ENCODE measurements around the gene DNAJB4. TPM values are rescaled to one million over a fixed set of nuclear protein-coding genes. Genes with fewer than 3 reads are reported as not detected.
"Not testable (repeated sequence)": the region's sequence is repeated elsewhere in the genome, so short reads cannot be mapped to it uniquely, and the experiment has no call there.

The DNAJB4 gene
- total RNA-seq, 1 donor from 2014 or later = 99.4 TPM

DNA sequence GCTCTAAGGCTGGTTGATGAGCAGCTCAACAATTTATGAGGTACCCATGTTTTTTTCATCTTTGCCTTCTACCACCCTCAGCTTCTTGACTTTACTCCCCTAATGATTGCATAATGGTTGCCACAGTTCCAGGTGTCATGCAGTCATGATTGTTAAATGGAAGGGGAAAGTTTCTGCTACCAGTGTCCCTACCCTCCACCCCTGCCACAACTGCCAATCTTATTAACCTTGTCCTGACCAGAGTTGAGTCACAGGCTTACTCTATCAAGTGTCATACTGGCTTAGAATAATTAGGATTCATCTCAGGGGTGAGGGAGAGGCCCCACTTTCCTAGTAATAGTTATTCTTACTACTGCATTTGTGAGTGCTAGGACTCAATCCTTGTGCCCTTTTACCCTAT is 17.9 kb upstream of the DNAJB4 start:
- intact Hi-C loops (cut with micrococcal nuclease) = no loop called here
- no peak for DNase-seq
- no peak for ATAC-seq

DNA sequence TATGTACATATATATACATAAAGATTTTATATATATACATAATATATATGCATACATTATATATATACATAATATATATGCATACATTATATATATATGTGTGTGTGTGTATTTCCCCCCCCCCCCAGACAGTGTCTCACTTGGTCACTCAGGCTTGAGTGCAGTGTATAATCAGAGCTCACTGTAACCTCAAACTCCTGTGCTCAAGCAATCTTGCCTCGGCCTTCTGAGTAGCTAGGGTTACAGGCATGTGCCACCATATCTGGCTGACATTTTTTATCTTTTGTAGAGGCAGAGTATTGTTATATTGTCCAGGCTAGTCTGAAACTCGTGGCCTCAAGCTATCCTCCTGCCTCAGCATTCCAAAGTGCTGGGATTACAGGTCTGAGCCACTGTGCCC is 16.8 kb upstream of the DNAJB4 start:
- intact Hi-C loops (cut with micrococcal nuclease) = no loop called here
- ATAC-seq = peak; percentile 33

DNA sequence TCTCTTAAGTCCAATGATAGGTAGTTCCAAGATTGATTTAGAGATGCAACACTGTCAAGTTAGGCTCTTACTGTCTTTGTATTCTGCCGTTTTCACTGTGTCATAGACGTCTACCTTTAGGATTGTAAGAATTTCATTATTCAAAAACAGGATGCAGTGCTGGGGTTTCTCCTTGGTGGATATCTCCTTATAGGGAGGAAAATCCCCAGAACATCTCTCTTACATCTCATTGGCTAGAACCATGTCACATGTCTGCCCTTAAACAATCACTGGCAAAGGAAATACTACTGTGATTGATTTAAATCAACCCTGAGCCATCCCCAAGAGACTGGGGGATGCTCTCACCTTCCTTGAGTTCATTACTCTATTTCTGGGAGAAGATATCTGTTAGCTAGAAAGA is 15.0 kb upstream of the DNAJB4 start:
- intact Hi-C loops (cut with micrococcal nuclease) = no loop called here
- ATAC-seq (no peak), DNase-seq (no peak)

More for the DNA sequence above, 16.8 kb upstream of the DNAJB4 start:
- no peak for DNase-seq

DNA sequence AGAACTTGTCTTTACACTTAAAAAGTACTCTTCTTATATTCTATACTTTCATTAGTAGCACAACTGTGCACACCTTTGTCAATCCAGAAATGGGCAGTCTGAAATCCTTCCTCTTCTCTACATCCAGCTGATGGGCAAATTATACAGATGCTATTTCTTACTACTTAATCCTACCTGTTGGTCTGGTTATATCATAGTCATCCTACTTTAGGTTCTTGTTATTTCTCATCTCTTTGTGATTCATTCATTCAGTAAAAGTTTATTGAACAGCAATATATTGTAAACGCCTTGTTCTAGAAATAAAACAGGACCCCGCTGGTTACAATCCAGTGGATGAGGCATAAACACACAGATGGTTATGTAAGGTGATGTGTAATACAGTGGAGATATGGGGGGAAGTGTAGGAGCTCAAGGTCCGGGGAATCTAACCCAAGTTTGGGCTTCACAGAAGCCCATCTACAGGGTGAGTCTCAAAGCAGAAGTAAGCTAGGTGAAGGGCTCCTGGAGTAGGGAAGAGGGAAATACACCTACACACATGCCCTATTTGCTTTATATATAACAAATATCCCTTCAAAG is 14.0 kb upstream of the DNAJB4 start:
- intact Hi-C loops (cut with micrococcal nuclease) = no loop called here
- no peak for ATAC-seq

DNA sequence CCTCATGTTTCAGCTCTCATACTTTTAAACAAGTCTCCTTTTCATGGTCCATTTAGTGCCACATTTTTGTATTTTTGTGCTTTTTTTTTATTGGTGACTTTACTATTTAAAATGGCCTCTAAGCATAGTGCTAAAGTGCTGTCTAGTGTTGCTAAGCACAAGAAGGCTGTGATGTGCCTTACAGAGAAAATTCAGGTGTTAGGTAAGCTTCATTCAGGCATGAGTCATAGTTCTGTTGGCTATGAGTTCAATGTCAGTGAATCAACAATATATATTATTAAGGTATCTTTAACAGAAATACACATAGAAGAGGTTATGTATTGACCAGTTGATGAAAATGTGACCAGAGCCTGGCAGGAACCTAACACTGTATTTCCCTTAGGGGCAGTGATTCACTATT is 13.1 kb upstream of the DNAJB4 start:
- intact Hi-C loops (cut with micrococcal nuclease) = no loop called here
- DNase-seq = no peak
- no peak for ATAC-seq

More for the DNA sequence above, 14.0 kb upstream of the DNAJB4 start:
- DNase-seq = no peak

DNA sequence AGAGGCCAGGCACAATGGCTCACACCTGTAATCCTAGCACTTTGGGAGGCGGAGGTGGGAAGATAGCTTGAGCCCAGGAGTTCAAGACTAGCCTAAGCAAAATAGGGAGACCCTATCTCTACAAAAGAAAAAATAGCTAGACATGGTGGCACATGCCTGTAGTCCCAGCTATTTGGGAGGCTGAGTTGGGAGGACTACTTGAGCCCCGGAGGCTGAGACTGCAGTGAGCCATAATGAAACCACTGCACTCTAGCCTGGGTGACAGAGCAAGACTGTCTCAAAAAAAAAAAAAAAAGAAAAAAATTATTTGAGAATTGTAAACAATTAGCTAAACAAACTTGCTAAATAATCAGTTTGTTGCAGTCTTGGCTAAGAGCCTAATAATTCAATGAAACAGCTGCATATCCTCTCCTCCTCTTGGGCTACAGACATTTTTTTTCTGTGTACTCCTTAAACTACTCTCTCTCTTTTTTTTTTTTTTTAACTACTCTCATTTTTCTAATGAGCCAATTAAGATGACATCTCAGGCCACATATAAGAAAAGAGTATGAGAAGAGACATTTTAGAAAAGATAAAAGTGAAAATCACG is 10.5 kb upstream of the DNAJB4 start:
- no peak for ATAC-seq
- intact Hi-C loops (cut with micrococcal nuclease) = no loop called here
- DNase-seq = no peak

DNA sequence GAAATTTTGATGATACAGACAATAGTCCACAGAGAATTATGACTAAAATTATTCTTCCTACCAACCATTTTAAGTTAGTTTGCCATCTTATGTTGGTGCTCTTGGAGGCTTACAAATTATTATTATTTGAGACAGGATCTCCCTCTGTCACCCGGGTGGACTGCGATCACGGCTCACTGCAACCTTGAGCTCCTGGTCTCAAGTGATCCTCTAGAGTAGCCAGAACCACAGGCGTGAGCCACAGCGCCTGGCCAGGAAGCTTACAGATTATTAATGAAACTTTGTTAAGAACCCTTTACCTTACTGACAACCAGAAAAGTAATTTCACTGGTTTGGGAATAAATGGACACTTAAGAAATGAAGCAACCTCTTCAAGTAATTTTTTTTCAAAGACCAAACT is 8.0 kb upstream of the DNAJB4 start:
- ATAC-seq (no peak), DNase-seq (no peak)
- intact Hi-C loops (cut with micrococcal nuclease) = no loop called here

DNA sequence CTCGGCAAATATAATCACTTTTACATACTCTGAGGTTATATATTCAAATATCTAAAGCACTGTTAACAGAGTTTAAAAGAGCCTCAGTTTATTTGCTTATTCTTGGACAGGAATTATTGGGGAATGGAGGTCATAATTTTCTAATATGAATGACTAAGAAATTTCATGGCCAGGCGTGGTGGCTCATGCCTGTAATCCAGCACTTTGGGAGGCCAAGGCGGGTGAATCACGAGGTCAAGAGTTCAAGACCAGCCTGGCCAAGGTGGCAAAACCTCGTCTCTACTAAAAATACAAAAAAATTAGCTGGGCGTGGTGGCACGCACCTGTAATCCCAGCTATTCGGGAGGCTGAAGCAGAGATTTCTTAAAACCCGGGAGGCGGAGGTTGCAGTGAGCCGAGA is 4.2 kb upstream of the DNAJB4 start:
- intact Hi-C loops (cut with micrococcal nuclease); ATAC-seq; DNase-seq: not testable (repeated sequence)

DNA sequence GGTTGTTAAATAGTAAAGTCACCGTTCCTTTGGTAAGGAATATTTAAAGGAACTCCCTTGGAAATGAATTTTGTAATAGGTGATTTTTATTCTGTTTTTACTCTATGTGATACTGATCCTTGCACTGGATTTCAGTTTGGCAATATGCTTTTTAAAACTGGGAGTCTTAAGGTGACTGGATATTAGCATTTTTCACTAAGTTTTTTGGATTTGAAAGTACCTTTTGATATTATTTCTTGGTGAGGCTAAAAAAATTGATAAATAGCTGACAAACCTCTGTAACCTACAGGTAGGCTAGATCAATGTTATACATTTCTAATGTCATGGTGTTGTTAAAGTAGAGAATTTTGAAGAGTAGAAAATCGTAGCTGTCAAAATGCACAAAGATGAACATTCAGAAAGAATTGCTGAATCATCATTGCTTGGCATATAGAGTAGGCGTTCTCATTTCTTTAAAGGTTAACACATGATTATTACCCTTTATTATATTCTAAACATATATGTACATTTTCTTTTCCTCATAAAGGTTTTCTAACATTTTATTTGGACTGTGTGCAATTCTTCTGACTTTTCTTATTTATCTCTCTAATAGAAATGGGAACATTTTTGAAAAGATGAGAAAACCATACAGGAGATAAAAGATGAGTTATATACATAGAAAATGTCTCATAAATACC is 1.5 kb upstream of the DNAJB4 start:
- ATAC-seq = no peak
- intact Hi-C loops (cut with micrococcal nuclease) = no loop called here

DNA sequence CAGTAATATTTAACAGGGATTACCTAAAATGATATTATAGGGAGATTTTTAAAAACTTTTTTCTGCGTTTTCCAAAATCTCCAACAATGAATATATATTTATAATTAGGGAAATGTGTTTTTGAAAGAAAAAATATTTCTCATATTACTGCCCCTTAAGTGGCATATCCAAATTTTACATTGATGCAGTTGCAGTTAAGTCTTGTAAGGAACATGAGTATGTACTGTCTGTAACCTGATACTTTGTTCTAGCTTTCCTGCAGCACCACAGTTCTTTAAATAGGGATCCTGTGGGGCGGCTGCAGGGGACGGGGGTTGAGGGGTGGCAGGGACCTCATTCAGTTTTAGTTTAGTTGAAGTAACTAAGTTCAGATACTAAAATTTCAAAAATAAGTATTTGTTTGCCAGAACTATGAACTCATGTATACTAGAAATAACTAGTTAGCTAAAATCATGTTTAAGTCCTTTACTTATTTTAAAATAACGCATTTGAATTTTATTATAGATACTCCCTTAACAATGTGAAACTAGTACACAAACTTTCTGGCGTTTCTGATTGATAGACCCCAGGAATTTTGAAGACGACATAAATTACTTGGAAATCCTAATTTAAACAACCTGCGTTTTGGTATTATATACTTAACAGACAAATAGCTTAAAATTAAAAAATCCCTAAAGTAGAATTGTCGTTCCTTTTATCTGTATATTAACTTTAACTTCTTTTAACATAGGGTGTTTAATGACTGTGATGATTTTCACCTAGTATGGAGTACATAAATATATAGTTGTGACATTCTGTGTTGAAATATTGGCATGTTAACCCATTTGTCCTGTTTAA is 639 bp upstream of the DNAJB4 start:
- intact Hi-C loops (cut with micrococcal nuclease) = no loop called here
- ATAC-seq (peak; percentile 85), DNase-seq (peak; percentile 55)

More for the DNA sequence above, 1.5 kb upstream of the DNAJB4 start:
- no peak for DNase-seq

DNA sequence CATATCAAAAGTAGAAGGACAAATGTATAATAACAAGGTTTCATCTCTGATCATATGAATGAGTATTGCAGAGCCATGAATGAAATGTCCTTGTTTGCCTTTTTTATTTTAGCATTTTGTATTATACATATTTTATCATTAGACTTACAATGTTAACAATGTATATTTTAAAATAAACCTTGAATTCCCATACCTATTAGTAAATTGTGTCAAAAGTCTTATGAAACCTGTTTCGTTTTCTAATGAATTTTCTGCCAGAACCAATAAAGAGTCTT is 646 bp downstream of the DNAJB4 start:
- intact Hi-C loops (cut with micrococcal nuclease) = no loop called here
- ATAC-seq (no peak), DNase-seq (no peak)

DNA sequence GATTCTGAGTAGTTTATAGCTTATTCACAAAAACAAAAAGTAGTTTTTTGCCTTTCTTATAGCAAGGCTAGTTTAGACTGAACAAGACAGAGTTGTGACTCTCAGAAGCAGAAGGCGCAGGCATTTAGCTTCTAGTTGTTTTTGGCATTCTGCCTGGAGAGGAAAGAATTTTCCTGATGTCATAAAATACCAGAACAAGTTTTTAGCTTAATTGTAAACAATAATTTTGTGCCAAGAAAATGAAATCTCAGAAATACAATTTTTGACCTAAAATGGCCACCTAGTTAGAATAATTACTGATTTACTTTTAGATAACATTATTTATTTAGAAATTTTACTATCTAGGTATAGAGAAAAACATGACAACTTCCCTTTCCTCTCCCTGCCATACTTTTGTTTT is 1.0 kb downstream of the DNAJB4 start:
- DNase-seq (no peak), ATAC-seq (peak; percentile 57)
- intact Hi-C loops (cut with micrococcal nuclease) = no loop called here

DNA sequence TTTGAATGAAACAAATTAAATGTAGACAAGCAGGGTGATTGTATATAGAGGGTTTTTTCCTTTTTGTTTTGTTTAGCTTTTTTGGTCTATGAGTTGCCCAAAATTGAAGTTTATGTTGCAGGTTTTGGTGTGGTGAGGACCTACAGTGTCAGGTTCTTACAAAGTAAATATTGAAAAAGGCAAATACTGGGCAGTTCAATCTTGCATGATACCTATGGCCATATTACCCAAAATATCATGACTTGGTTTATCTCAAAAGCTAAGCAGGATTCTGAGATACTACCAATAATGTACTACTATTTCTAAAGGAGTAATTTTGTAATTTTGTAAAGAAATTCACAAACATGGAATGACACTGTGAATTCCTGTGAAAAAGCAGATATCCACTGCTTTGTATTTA is 1.8 kb downstream of the DNAJB4 start:
- DNase-seq (no peak), ATAC-seq (no peak)
- intact Hi-C loops (cut with micrococcal nuclease) = no loop called here

DNA sequence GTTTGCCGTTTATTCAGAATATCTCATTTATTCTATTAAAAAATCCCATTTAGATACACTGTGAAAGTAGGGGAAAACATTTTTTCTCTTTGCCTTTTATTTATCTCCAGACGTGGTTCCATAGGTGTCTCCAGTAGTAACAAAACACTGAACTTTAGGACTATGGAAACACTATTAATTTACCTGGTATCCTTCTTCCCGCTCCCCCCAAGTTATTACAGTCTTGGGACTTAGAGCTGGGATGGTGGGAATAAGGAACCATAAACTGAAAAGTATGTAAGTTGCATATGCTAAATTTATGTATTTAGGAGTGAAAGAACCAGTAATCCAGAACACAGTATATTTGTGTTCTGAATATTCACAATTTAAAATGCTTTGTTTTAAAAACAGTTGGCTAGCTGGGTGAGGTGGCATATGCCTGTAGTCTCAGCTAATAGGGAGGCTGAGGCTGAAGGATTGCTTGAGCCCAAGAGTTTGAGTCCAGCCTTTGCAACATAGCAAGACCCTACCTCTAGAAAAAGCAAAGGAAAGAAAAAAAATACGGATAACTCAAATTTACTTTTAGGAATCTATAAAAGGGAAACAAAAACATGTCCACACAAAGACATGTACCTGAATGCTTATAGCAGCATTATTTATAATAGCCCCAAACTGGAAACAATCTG is 3.1 kb downstream of the DNAJB4 start:
- no peak for DNase-seq
- ATAC-seq = no peak
- intact Hi-C loops (cut with micrococcal nuclease) = no loop called here

DNA sequence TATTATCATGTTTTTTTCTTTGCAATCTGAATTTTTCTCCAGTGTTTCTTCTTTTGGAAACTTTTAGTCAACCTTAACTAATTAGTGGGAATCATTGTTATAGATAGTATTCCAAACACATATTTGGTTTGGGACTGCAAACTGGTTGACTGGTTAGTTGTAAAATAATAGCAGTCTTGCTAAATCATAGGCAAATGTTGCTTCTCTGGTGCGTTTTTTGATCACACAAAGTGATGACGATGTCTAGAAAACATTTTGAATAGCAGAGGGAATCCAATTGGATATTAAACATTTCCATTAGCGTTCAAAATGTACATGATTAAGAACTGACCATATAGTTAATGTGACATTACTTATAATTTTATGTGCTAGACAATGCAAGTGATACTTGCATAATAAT is 4.5 kb downstream of the DNAJB4 start:
- no peak for ATAC-seq
- intact Hi-C loops (cut with micrococcal nuclease) = no loop called here
- DNase-seq = no peak

DNA sequence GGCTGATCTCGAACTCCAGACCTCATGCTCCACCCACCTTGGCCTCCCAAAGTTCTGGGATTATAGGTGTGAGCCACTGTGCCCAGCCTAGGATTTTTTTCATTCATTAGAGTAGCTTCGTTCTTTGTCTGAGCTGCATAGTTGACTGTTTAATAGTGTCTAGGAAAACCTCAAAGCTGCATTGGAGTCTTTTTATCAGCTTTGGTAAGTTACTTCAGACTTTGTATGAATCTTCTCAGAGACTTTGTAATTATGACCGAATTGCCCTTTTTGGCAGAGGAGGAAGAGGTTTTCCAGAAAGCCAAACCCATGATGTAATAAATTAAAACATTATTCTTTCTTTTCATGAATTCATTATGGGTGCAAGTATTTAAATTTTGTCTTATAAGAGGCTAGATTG is 5.1 kb downstream of the DNAJB4 start:
- no peak for ATAC-seq
- no peak for DNase-seq
- intact Hi-C loops (cut with micrococcal nuclease) = loop anchor here (5.0 kb wide), 1 partner anchor 33 kb away; the partner anchor contains the start of gene FUBP1

DNA sequence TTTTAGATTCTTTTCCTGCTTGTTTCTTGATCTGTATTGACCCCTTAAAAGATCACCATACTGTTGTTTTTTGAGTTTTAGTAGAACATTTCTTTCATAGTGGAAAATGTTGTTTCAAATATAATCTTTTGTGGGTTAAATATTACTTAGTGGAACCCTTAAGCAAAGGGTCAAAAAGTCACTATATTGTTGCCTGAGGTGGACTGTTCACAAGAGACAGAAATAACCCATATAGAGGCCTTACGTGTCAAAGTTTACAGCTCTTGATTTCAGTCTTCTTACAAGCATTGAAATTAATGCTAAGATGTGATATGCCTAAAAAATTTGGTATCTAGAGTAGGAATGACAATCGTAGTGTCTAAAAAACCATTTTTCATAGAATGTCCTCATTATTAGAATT is 6.3 kb downstream of the DNAJB4 start:
- intact Hi-C loops (cut with micrococcal nuclease) = loop anchor here (5.0 kb wide), 1 partner anchor 34 kb away; the partner anchor contains the start of gene FUBP1
- ATAC-seq (no peak), DNase-seq (no peak)

DNA sequence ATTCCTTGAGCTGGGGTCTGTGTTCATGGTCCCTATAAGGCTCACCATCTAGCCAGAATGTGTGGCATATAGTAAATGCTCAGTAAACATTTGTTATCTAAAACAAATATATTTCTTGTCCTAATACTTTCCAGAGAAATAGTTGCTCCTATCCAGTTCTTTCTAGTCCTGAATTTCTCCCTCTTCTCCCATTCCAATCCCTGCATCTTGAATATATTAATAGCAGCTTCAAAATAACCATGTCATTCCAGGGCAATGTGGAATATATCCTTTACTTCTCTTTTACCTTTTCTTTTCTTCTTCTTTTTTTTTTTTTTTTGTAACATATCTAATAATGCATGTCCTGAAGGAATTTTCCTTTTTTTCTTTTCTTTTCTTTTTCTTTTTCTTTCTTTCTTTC is 10.4 kb downstream of the DNAJB4 start:
- DNase-seq (no peak), ATAC-seq (peak; percentile 55)
- intact Hi-C loops (cut with micrococcal nuclease) = no loop called here

DNA sequence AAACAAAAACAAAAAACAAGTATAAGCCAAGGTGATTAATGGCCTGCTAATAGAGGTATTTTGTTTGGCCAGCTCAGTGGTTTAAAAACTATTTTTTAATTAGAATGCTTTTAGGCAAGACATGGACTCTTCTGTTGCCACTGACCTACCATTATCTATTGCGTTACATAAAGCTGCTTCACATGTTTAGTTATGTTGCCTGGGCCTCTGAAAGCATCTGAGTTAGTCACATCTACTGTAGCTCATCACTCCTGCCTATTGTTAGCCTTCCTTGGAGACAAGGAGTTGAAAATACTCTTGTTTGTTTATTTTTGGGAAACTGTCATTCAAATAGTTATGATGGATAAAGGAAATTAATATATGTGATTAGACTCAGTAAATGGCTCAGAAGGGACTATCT is 14.3 kb downstream of the DNAJB4 start:
- DNase-seq = no peak
- ATAC-seq = no peak
- intact Hi-C loops (cut with micrococcal nuclease) = no loop called here

DNA sequence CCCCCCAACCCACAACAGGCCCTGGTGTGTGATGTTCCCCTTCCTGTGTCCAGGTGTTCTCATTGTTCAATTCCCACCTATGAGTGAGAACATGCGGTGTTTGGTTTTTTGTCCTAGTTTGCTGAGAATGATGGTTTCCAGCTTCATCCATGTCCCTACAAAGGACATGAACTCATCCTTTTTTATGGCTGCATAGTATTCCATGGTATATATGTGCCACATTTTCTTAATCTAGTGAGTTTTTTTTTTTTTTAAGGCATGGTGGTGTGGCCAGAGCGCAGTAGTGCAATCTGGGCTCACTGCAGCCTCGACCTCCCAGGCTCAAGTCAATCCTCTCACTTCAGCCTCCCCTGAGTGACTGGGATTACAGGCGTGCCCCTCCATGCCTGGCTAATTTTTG is 16.4 kb downstream of the DNAJB4 start:
- DNase-seq; intact Hi-C loops (cut with micrococcal nuclease); ATAC-seq: not testable (repeated sequence)

Measured in left ventricle myocardium superior (tissue), 1 donor.